HG03097 (cell line): Measurements from ENCODE around the gene PDLIM3.
"Not testable (repeated sequence)": the region's sequence is repeated elsewhere in the genome, so short reads cannot be mapped to it uniquely, and the experiment has no call there.

ENCODE experiments used
- ATAC-seq: cut with Tn5 transposase; IDR thresholded peaks from one replicate; pipeline ENCODE4 v1.9.1; 2021; ENCODE audit not compliant: unreplicated experiment, low FRiP score

PDLIM3 gene

GRCh38 chr4:185523862-185524261, 11.4 kb downstream of the PDLIM3 start:
- ATAC-seq, result no peak

- no peak for ATAC-seq
Observed at GRCh38 chr4:185522451-185522850, 12.9 kb downstream of the PDLIM3 start.

- no peak for ATAC-seq
Observed at GRCh38 chr4:185520119-185520518, 15.2 kb downstream of the PDLIM3 start.

GRCh38 chr4:185518494-185518893, 16.8 kb downstream of the PDLIM3 start:
- no peak for ATAC-seq

GRCh38 chr4:185518069-185518468, 17.2 kb downstream of the PDLIM3 start:
- ATAC-seq, result no peak

- no peak for ATAC-seq
Observed at GRCh38 chr4:185515248-185515647, 20.1 kb downstream of the PDLIM3 start.

GRCh38 chr4:185514182-185514697, 21.1 kb downstream of the PDLIM3 start:
- no peak for ATAC-seq

- no peak for ATAC-seq
Observed at GRCh38 chr4:185513489-185514181, 21.7 kb downstream of the PDLIM3 start.

- ATAC-seq, result no peak
Observed at GRCh38 chr4:185512516-185512915, 22.8 kb downstream of the PDLIM3 start.

GRCh38 chr4:185511243-185511642, 24.1 kb downstream of the PDLIM3 start:
- not testable (repeated sequence) for ATAC-seq

GRCh38 chr4:185510806-185511205, 24.5 kb downstream of the PDLIM3 start:
- ATAC-seq, result no peak

- ATAC-seq, result no peak
Observed at GRCh38 chr4:185508181-185508580, 27.1 kb downstream of the PDLIM3 start.

- no peak for ATAC-seq
Observed at GRCh38 chr4:185506422-185506821, 28.9 kb downstream of the PDLIM3 start.

GRCh38 chr4:185504098-185505047, 30.9 kb downstream of the PDLIM3 start:
- ATAC-seq, result no peak

- ATAC-seq, result no peak
Observed at GRCh38 chr4:185502386-185502785, 32.9 kb downstream of the PDLIM3 start.

- no peak for ATAC-seq
Observed at GRCh38 chr4:185500576-185500975, 34.7 kb downstream of the PDLIM3 start.

GRCh38 chr4:185500035-185500434, 35.3 kb downstream of the PDLIM3 start:
- no peak for ATAC-seq

GRCh38 chr4:185488650-185489049, 46.7 kb downstream of the PDLIM3 start:
- no peak for ATAC-seq

- no peak for ATAC-seq
Observed at GRCh38 chr4:185481401-185481800, 53.9 kb downstream of the PDLIM3 start.

GRCh38 chr4:185480016-185480732, 55.1 kb downstream of the PDLIM3 start:
- ATAC-seq, result no peak

- ATAC-seq, result no peak
Observed at GRCh38 chr4:185479507-185479971, 55.8 kb downstream of the PDLIM3 start.
